Caco-2 (cell line): ENCODE results near the gene SEC31B. TPM values are rescaled to one million over a fixed set of nuclear protein-coding genes. Genes with fewer than 3 reads are reported as not detected.

Experiments used
- BruUV-seq: library from RNA; stranded (reverse); fragments of 400-500 nt; replicated peaks from 2 replicates; lab custom pipeline; 2021; lab: Mats Ljungman, UMichigan
- CTCF ChIA-PET: fragments of 300-600 bp; sonication (Branson Sonifier 250); formaldehyde crosslinking; loops from one replicate; lab custom pipeline; 2022; ENCODE audit warnings: antibody characterized with exemption; lab: Charles Lee
- POLR2A ChIA-PET: fragments of 300-600 bp; sonication (Branson Sonifier 250); formaldehyde crosslinking; loops from one replicate; lab custom pipeline; 2022; ENCODE audit warnings: antibody characterized with exemption; lab: Charles Lee
- DNase-seq, 2 experiments: peaks; one replicate each; pipeline versions ENCODE4 v3.0.0 to v3.0.0-alpha.2; 2020 to 2022
- H3K27me3 ChIP-seq: replicated peaks from 2 replicates; pipeline ENCODE4 v1.6.0; 2011; ENCODE audit warnings: low read length; ENCODE audit not compliant: control insufficient read depth, insufficient read depth
- H3K36me3 ChIP-seq: 2 replicates; pipeline ENCODE4 v1.5.1; 2011; ENCODE audit warnings: low read length; ENCODE audit not compliant: control insufficient read depth, insufficient read depth
- H3K4me1 ChIP-seq: fragments of 250-450 bp; sonication (Bioruptor Pico); 2 replicates; pipeline ENCODE4 v1.5.1; 2020; ENCODE audit warnings: mild to moderate bottlenecking
- H3K4me3 ChIP-seq: 2 replicates; pipeline ENCODE4 v1.5.1; 2011; ENCODE audit warnings: low read depth, mild to moderate bottlenecking, control low read depth, low read length
- H3K9me3 ChIP-seq: fragments of 250-450 bp; sonication (Bioruptor Pico); 2 replicates; pipeline ENCODE4 v1.5.1; 2020; ENCODE audit warnings: mild to moderate bottlenecking, moderate library complexity
- H3K27ac Mint-ChIP-seq: one replicate; pipeline ENCODE4 v1.8.0; 2022; ENCODE audit warnings: mixed read lengths; ENCODE audit not compliant: unreplicated experiment
- H3K27me3 Mint-ChIP-seq: one replicate; pipeline ENCODE4 v1.8.0; 2022; ENCODE audit warnings: mixed read lengths; ENCODE audit not compliant: insufficient read depth, unreplicated experiment
- H3K36me3 Mint-ChIP-seq: one replicate; pipeline ENCODE4 v1.8.0; 2022; ENCODE audit warnings: mild to moderate bottlenecking, mixed read lengths; ENCODE audit not compliant: insufficient read depth, unreplicated experiment
- H3K4me1 Mint-ChIP-seq: one replicate; pipeline ENCODE4 v1.8.0; 2022; ENCODE audit warnings: low read depth, mixed read lengths; ENCODE audit not compliant: unreplicated experiment
- H3K4me3 Mint-ChIP-seq: one replicate; pipeline ENCODE4 v1.8.0; 2022; ENCODE audit warnings: mild to moderate bottlenecking, moderate library complexity, mixed read lengths; ENCODE audit not compliant: unreplicated experiment
- H3K9me3 Mint-ChIP-seq: one replicate; pipeline ENCODE4 v1.8.0; 2022; ENCODE audit warnings: mixed read lengths; ENCODE audit not compliant: unreplicated experiment
- intact Hi-C: fragments of 100-400 bp; cut with micrococcal nuclease; formaldehyde crosslinking; loops from one replicate; pipeline ENCODE4 v1.10.0; 2022; ENCODE audit not compliant: unreplicated experiment
- total RNA-seq: library from RNA; stranded (reverse); gene quantifications from 2 replicates; pipeline ENCODE4 v1.2.3, GENCODE V29; 2022
- TF ChIP-seq, protein P1 (sequence below), 2 experiments: fragments of 200-600 bp in 1 of 2; IDR thresholded peaks; 1 replicate in 1 of 2; 2 replicates in 1 of 2; pipeline versions ENCODE4 v1.5.1 to v1.8.0; 2011 to 2022; ENCODE audit warnings: antibody characterized with exemption in 1 of 2, control low read depth in 1 of 2, inconsistent platforms in 1 of 2, low read depth in 1 of 2, low read length in 1 of 2, mild to moderate bottlenecking in 1 of 2, moderate library complexity in 1 of 2; ENCODE audit not compliant: insufficient read depth in 1 of 2, severe bottlenecking in 1 of 2, unreplicated experiment in 1 of 2

Gene SEC31B
- total RNA-seq, 1 experiment from 2014 or later, result 5.1 TPM

GRCh38 chr10:100502926-100503494 is 16.7 kb downstream of the SEC31B start:
- no peaks in the 10 kb centered on the region for H3K27me3 ChIP-seq
- Mint-ChIP-seq H3K9me3 (no peaks in the 10 kb centered on the region), H3K36me3 (no peaks in the 10 kb centered on the region), H3K27ac (no peak overlapping the region), H3K4me1 (peaks cover 12% of the 10 kb centered on the region), H3K4me3 (no peak overlapping the region), H3K27me3 (no peaks in the 10 kb centered on the region)
- H3K36me3 ChIP-seq, result no peaks in the 10 kb centered on the region; the same call in 1 of the 2 replicates
- DNase-seq, result no peak
- intact Hi-C loops, result no loop called here
- peaks cover 15% of the 10 kb centered on the region for H3K4me1 ChIP-seq
- POLR2A ChIA-PET, result no interaction called here
- CTCF ChIA-PET, result no interaction called here
- TF ChIP-seq, protein P1, sequence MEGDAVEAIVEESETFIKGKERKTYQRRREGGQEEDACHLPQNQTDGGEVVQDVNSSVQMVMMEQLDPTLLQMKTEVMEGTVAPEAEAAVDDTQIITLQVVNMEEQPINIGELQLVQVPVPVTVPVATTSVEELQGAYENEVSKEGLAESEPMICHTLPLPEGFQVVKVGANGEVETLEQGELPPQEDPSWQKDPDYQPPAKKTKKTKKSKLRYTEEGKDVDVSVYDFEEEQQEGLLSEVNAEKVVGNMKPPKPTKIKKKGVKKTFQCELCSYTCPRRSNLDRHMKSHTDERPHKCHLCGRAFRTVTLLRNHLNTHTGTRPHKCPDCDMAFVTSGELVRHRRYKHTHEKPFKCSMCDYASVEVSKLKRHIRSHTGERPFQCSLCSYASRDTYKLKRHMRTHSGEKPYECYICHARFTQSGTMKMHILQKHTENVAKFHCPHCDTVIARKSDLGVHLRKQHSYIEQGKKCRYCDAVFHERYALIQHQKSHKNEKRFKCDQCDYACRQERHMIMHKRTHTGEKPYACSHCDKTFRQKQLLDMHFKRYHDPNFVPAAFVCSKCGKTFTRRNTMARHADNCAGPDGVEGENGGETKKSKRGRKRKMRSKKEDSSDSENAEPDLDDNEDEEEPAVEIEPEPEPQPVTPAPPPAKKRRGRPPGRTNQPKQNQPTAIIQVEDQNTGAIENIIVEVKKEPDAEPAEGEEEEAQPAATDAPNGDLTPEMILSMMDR (IDR thresholded peaks at IDR 0.05; ENCODE audit: insufficient read depth in 1 of 2, low read depth in 1 of 2, low read length in 1 of 2, severe bottlenecking in 1 of 2, unreplicated experiment in 1 of 2), result no peak
- H3K4me3 ChIP-seq, result no peak overlapping the region
- H3K9me3 ChIP-seq, result no peaks in the 10 kb centered on the region
- no TSS peak for BruUV-seq

DNA sequence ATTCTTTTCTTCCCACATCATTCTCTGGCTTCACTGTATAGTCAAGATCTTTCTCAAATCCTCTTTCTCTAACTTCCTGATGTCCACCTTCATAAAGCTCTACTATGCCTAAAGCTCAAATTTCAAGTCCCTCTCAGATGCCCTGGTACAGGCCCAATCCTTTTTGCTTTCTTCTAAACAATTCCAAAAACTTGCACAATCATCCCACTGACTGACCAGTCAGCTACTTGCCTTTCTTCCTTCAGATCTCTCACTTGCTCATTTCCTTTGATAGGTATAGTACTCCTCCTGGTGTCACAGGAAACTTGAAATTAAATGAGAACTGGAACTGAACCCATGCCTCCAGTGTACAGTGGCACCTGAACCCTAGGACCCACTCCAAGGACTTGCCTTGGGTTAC is 18.2 kb downstream of the SEC31B start:
- ChIA-PET POLR2A (interaction anchor here (1.0 kb wide), 1 partner anchor 17 kb away, joined by 3 read pairs; no protein-coding TSS in a partner anchor), CTCF (no interaction called here)
- Mint-ChIP-seq H3K9me3 (no peaks in the 10 kb centered on the region), H3K27ac (no peak overlapping the region), H3K27me3 (no peaks in the 10 kb centered on the region), H3K4me3 (no peak overlapping the region), H3K4me1 (peaks cover 12% of the 10 kb centered on the region), H3K36me3 (no peaks in the 10 kb centered on the region)
- peaks cover 15% of the 10 kb centered on the region for H3K4me1 ChIP-seq
- BruUV-seq, result no TSS peak
- no peaks in the 10 kb centered on the region for H3K27me3 ChIP-seq
- no peaks in the 10 kb centered on the region; the same call in 1 of the 2 replicates for H3K36me3 ChIP-seq
- intact Hi-C loops, result no loop called here
- TF ChIP-seq, protein P1 (IDR thresholded peaks at IDR 0.05; ENCODE audit: insufficient read depth in 1 of 2, low read depth in 1 of 2, low read length in 1 of 2, severe bottlenecking in 1 of 2, unreplicated experiment in 1 of 2), result no peak
- H3K9me3 ChIP-seq, result no peaks in the 10 kb centered on the region
- no peak for DNase-seq
- no peak overlapping the region for H3K4me3 ChIP-seq

DNA sequence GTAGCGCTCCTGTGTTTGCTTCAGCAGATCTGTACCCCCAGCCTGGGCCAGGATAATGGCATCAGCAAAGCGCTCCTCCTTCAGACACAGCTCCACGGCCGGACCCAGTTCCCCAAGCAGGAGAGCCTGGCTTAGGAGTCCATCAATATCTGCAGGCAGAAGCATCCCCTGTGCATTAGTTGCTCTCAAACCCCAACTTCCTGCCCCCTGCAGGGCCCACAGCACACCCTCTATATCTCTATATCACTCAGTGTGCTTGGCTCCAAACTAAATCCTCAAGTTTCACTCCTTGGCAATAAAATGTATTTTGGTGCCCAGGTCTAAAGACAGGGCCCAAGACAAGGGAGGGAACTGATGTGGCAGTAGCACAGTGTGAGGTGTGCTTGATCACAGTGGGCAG is 21.6 kb downstream of the SEC31B start:
- intact Hi-C loops, result no loop called here
- H3K9me3 Mint-ChIP-seq, result no peaks in the 10 kb centered on the region

More for the DNA sequence above, 21.6 kb downstream of the SEC31B start:
- H3K9me3 ChIP-seq, result no peaks in the 10 kb centered on the region
- no peaks in the 10 kb centered on the region for H3K36me3 Mint-ChIP-seq
- CTCF ChIA-PET, result no interaction called here
- POLR2A ChIA-PET, result no interaction called here
- peaks cover under 1% of the 10 kb centered on the region; the same call in 1 of the 2 replicates for H3K4me1 ChIP-seq
- H3K27me3 Mint-ChIP-seq, result no peaks in the 10 kb centered on the region
- H3K4me3 Mint-ChIP-seq, result no peak overlapping the region
- no peaks in the 10 kb centered on the region for H3K27me3 ChIP-seq
- no peaks in the 10 kb centered on the region; the same call in 1 of the 2 replicates for H3K36me3 ChIP-seq
- H3K27ac Mint-ChIP-seq, result no peak overlapping the region
- no TSS peak for BruUV-seq
- DNase-seq, result no peak
- H3K4me3 ChIP-seq, result no peak overlapping the region
- no peaks in the 10 kb centered on the region for H3K4me1 Mint-ChIP-seq
- TF ChIP-seq, protein P1 (IDR thresholded peaks at IDR 0.05; ENCODE audit: insufficient read depth in 1 of 2, low read depth in 1 of 2, low read length in 1 of 2, severe bottlenecking in 1 of 2, unreplicated experiment in 1 of 2), result no peak
